ENCODE measurements around the gene STX8. TPM values are rescaled to one million over a fixed set of nuclear protein-coding genes. Genes with fewer than 3 reads are reported as not detected.

STX8 gene
- total RNA-seq, 4 donors from 2014 or later, result 69.7 to 129 (median 89.6) TPM

GRCh38 chr17:9517396-9517795 lies 58.2 kb downstream of the STX8 start:
- no peak for TF ChIP-seq CTCF (IDR thresholded peaks at IDR 0.05; ENCODE audit: low read depth)

- TF ChIP-seq CTCF (IDR thresholded peaks at IDR 0.05; ENCODE audit: low read depth), result no peak
These were observed 62.4 kb downstream of the STX8 start for GRCh38 chr17:9513266-9513665.

- TF ChIP-seq CTCF (IDR thresholded peaks at IDR 0.05; ENCODE audit: low read depth), result no peak
These were observed 63.1 kb downstream of the STX8 start for GRCh38 chr17:9512323-9513168.

GRCh38 chr17:9509236-9509816 lies 66.3 kb downstream of the STX8 start:
- TF ChIP-seq CTCF (IDR thresholded peaks at IDR 0.05; ENCODE audit: low read depth), result no peak

GRCh38 chr17:9499041-9499440 lies 76.6 kb downstream of the STX8 start:
- TF ChIP-seq CTCF (IDR thresholded peaks at IDR 0.05; ENCODE audit: low read depth), result no peak

GRCh38 chr17:9498490-9498889 lies 77.1 kb downstream of the STX8 start:
- no peak for TF ChIP-seq CTCF (IDR thresholded peaks at IDR 0.05; ENCODE audit: low read depth)

GRCh38 chr17:9488556-9488955 lies 87.1 kb downstream of the STX8 start:
- no peak for TF ChIP-seq CTCF (IDR thresholded peaks at IDR 0.05; ENCODE audit: low read depth)

Data from subcutaneous adipose tissue (tissue), 4 donors.